NCI-H748 treated with DMSO at 0.1 percent for 48 hours (cell line): ENCODE measurements around the gene PARP8.
"Not testable (repeated sequence)": the region's sequence is repeated elsewhere in the genome, so short reads cannot be mapped to it uniquely, and the experiment has no call there.

Experiments
- DNase-seq: peaks from one replicate; lab custom pipeline; 2025; lab: John Stamatoyannopoulos, UW

Gene PARP8

DNA sequence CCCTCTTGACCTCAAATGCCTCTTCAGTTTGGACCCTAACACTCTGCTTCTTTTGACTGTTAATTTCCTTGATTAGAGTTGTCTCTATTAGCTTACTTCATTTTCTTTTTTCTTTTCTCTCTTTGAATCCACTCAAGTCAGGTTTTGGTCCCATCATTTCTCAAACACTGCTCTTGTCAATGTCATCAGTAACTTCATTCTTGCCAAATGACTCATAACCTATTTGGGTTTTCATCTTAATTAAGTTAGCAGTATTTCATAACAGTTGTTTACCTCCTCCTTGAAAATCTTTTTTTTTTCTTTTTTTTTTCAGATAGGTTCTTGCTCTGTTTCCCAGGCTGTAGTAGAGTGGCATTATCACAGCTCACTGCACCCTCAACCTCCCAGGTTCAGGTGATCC, 119.6 kb downstream of the PARP8 start:
- no peak for DNase-seq

GRCh38 chr5:50791813-50792212, 125.4 kb downstream of the PARP8 start:
- no peak for DNase-seq

- DNase-seq = no peak
Measured at GRCh38 chr5:50792843-50793242, 126.4 kb downstream of the PARP8 start.

- DNase-seq = no peak
Measured at GRCh38 chr5:50794812-50795211, 128.4 kb downstream of the PARP8 start.

GRCh38 chr5:50798002-50798401, 131.6 kb downstream of the PARP8 start:
- DNase-seq = no peak

- DNase-seq = no peak
Measured at GRCh38 chr5:50799596-50799995, 133.2 kb downstream of the PARP8 start.

- DNase-seq = no peak
Measured at GRCh38 chr5:50800410-50800809, 134.0 kb downstream of the PARP8 start.

DNA sequence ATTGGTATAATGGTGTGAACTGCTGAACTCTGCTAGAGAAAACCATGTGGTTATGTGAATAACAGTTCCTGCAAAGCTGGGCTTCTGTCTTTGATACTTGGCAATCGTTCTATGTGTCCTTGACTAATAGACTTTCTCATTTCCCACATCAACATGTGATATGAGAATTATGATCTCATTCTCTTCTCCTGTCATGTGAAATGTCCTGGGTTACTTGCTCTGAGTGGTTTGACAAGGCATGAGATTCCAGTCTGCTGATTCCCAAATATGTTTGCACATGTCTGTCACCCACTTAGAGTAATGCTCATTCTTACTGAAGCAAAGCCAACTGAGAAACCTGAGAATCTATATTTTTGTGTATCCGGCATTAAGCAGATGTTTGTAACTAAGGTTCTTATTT, 141.2 kb downstream of the PARP8 start:
- no peak for DNase-seq

DNA sequence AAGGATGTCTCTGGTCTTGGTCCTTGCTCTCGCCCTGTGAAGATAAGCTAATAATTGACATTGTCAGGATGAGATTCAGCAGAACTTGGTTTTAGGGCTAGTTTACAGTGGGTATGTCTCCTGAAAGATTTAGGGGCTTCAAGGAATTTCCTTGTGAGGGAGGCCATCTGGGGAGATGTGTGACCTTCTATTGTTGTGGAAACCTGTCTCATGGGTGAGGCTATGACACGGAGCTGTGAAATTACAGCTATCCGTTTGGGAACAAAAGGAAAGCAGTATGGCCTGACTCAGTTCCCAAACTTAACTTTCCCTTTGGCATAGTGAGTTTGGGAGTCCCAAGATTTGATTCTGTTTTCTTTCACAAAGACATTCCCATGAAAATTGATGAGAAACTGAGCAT, 142.0 kb downstream of the PARP8 start:
- no peak for DNase-seq

- not testable (repeated sequence) for DNase-seq
Measured at GRCh38 chr5:50811746-50812145, 145.3 kb downstream of the PARP8 start.

- no peak for DNase-seq
Measured at GRCh38 chr5:50813691-50814090, 147.3 kb downstream of the PARP8 start.

GRCh38 chr5:50814556-50814955, 148.1 kb downstream of the PARP8 start:
- no peak for DNase-seq

- no peak for DNase-seq
Measured at GRCh38 chr5:50822046-50822445, 155.6 kb downstream of the PARP8 start.

DNA sequence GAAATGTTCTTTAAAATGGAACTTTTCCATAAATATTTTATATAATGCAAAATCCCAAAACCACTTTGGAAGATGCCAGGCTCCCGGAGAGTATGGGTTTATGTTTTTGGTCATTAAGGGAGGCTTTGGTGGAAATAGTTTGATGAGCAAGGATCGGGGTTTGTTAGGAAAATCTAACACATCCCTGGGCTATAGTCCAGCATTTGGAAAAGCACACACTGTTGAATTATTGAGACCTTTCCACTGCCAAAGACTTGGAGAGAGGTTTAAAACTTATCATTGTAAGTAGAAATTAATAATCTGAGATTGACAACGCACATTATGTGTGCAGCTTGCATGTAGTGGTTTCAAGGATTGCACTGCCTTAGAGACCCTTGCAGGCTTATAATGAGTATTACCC, 156.3 kb downstream of the PARP8 start:
- DNase-seq = no peak

DNA sequence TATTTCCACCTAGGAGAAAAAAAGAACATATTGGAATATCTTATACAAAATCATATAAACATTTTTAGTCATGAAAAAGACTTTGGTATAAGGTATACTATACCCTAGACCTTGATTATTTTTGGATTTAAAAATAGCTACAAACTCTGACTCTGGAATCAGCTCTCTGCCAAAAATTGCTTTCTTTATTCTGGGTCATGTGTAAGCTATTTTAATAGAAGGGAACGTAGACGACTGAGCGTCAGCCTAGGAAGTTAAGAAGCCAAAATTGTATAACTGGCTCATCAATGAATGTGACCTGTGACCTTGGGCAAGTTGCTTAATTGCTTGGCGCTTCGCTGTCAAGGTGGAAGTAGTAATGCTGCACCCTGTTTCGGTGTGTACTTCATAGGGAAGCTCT, 157.1 kb downstream of the PARP8 start:
- no peak for DNase-seq

GRCh38 chr5:50824109-50824508, 157.7 kb downstream of the PARP8 start:
- no peak for DNase-seq

- DNase-seq = no peak
Measured at GRCh38 chr5:50827516-50828247, 161.2 kb downstream of the PARP8 start.

GRCh38 chr5:50829023-50829422, 162.6 kb downstream of the PARP8 start:
- no peak for DNase-seq

- DNase-seq = no peak
Measured at GRCh38 chr5:50832657-50833284, 166.3 kb downstream of the PARP8 start.

- DNase-seq = no peak
Measured at GRCh38 chr5:50836356-50836755, 169.9 kb downstream of the PARP8 start.

GRCh38 chr5:50839472-50839871, 173.0 kb downstream of the PARP8 start:
- DNase-seq = no peak

DNA sequence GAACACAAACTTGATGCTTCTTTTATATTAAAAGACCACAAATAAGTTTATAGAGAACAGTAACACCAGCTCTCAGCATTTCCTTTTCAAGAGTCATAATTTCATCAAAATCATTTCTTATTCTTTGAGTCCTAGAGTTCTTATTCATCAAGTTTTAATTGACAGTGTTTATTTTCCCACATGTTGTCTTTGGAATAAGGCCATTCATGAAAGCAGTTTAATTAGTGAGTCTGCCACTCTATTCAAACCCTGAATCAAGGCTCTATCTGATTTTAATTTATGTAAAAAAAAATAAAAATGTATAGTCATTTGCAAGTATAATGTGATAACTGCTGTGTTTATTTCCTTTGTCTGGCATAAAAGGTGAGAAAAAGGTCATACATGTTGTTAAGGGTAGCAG, 176.7 kb downstream of the PARP8 start:
- DNase-seq = no peak

DNA sequence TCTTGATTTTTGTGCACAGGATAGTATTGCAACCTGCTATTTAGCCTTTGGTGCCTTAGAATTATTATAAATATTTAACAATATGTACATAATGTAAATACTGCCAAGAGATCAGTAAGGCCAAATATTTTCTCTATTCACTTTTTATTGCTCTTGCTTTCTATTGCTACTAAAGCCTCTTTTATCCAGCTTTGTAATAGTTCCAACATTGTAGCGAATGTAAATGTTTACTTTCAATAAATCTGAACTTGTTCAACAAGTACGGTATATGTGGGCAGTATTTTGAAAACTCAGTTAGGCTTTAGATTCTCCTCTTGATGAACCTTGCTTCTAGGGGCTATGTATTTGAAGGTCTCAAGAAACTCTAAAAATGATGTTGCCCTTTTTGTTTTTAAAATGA, 179.8 kb downstream of the PARP8 start:
- DNase-seq = no peak

GRCh38 chr5:50849554-50849953, 183.1 kb downstream of the PARP8 start:
- DNase-seq = no peak
